ENCODE results near the gene PARP12.

Gene PARP12

DNA sequence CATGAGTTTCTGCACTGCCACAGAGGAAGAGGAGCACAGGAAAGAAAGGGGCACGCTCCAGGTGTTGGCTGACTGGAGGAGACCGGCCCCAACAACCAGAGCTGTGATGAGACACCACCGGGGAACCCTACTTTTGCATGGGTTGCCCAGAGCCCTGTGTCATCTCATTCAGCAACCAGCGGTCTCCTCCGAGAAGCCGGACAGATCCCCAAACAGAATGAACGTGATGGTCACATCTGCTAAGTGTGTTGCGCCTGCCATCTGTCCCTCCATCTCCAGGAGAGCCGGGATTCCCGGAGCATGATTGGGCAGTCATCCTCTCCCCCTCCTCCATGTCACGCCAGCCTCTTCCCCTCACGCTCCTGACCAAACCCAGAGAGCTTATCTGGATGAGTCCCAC is 22.9 kb downstream of the PARP12 start:
- no peak overlapping the region for H2AFZ ChIP-seq (ENCODE audit: low read depth, low read length)
- no peaks in the 10 kb centered on the region for H3K36me3 ChIP-seq (ENCODE audit: insufficient read depth, low read length)
- no peaks in the 10 kb centered on the region for H3K27me3 ChIP-seq (ENCODE audit: insufficient read depth, low read length)
- H3K9me3 ChIP-seq (ENCODE audit: low read length), result no peaks in the 10 kb centered on the region
- no peaks in the 10 kb centered on the region for H3K4me1 ChIP-seq (ENCODE audit: insufficient read depth, low read length)
- H3K4me3 ChIP-seq (ENCODE audit: low read length), result no peak overlapping the region

DNA sequence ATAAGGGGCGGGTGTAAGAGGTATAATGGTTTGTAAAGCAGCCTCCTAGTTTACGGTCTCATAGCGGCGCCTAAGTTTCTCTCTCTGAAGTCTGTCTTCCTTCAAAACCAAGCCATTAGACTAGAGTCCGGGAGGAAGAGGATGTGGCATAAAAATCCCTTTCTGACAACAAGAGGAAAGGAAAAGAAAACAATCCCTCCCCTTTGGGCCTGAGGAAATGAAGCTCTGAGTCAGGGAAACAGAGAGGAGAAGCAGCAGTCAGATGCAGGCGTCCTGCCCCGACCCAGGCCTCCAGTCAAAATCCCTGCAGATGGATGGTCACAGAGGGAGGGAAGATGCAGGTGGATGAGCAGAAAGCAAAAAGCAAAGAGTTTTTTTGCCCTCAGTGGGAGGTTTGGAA is 23.7 kb downstream of the PARP12 start:
- Histone ChIP-seq H3K4me3 (ENCODE audit: low read length) (no peak overlapping the region), H3K4me1 (ENCODE audit: insufficient read depth, low read length) (no peaks in the 10 kb centered on the region), H3K36me3 (ENCODE audit: insufficient read depth, low read length) (no peaks in the 10 kb centered on the region), H3K9me3 (ENCODE audit: low read length) (no peaks in the 10 kb centered on the region), H2AFZ (ENCODE audit: low read depth, low read length) (no peak overlapping the region), H3K27me3 (ENCODE audit: insufficient read depth, low read length) (no peaks in the 10 kb centered on the region)

DNA sequence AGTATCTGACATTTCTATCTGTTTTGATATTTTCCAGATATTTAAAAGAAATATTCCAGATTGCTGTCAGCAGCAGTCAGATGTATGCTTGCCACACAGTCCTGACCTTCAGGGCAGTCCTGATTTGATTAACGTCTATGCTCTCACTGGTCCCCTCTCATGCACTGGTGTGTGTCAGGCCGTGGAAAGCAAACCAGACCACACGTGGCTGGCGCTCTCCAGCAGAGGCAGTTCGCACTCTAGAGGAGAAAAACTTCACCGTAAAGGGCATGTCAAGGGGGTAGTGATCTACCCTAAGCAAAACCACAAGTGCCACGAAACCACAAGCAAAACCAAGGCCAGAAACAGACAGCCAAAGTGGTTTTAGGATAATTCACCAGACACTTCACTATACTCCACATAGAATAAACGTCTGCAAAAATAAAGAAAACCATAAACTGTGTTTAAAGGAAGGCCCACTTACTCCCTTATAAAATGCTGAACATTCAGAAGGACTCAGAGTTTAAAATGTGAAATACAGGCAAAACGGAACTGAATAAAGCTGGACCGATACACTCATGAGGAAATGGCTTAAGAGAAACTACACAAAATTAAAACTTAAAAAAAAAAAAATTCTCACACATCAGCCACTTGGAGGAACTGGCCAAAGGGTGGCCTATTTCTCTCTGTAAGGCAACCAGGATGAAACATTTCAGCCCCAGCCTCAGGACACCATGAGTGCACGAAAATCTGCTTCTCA is 26.4 kb downstream of the PARP12 start:
- H2AFZ ChIP-seq (ENCODE audit: low read depth, low read length), result no peak overlapping the region
- no peaks in the 10 kb centered on the region for H3K9me3 ChIP-seq (ENCODE audit: low read length)
- no peaks in the 10 kb centered on the region for H3K27me3 ChIP-seq (ENCODE audit: insufficient read depth, low read length)
- H3K4me3 ChIP-seq (ENCODE audit: low read length), result no peak overlapping the region
- H3K36me3 ChIP-seq (ENCODE audit: insufficient read depth, low read length), result no peaks in the 10 kb centered on the region
- no peaks in the 10 kb centered on the region for H3K4me1 ChIP-seq (ENCODE audit: insufficient read depth, low read length)

DNA sequence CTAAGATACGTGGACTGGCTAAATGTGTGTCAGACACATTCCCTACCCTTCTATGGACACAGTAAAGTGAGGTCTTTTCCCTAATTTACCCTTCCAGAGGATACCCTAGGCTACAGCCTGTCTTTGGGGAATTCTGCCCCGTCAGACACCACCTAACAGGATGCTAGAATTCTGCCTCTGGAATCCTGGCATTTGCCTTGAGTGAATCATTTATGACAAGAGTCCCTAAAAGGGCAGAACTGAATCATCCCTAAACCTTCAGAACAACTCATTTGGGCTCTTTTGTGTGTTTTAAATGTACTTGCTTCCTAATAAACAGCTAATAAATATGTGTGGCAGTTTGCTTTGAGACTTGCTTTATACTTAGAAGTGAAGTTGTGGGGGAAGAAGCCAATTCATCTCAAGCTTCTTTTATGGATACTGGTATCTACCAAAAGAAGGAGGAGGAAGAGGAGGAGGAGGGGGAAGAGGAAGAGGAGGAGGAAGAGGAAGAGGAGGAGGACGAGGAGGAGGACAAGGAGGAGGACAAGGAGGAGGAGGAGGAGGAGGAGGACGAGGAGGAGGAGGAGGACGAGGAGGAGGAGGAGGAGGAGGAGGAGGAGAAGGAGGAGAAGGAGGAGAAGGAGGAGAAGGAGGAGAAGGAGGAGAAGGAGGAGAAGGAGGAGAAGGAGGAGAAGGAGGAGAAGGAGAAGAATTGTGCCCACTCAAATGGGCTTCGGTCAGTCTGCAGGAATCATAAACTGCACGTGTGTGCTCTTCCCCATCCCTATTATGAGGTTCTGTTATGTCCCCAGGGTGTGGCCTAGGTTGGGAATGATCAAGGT is 27.1 kb downstream of the PARP12 start:
- Histone ChIP-seq H2AFZ (ENCODE audit: low read depth, low read length) (no peak overlapping the region), H3K9me3 (ENCODE audit: low read length) (no peaks in the 10 kb centered on the region), H3K4me1 (ENCODE audit: insufficient read depth, low read length) (no peaks in the 10 kb centered on the region), H3K27me3 (ENCODE audit: insufficient read depth, low read length) (no peaks in the 10 kb centered on the region), H3K36me3 (ENCODE audit: insufficient read depth, low read length) (no peaks in the 10 kb centered on the region), H3K4me3 (ENCODE audit: low read length) (no peak overlapping the region)

DNA sequence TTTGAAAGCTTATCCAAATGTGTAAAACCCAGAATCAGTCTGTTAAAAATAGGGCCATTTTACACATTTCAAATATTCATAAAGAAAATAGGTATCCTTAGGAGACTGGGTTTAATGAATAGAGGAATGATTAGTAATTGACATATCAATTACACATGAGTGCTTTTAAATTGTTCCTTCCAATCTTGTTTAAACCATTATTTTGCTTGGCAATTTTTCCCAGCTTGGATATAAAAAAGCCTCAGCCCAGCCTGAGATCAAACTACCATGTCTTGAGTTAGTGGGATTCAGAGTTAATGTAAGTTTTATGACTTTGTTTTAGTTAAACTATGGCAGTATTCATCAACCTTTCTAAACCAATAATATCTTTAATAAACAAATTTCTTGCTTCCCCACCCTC is 28.3 kb downstream of the PARP12 start:
- no peaks in the 10 kb centered on the region for H3K36me3 ChIP-seq (ENCODE audit: insufficient read depth, low read length)
- H3K4me3 ChIP-seq (ENCODE audit: low read length), result no peak overlapping the region
- H3K4me1 ChIP-seq (ENCODE audit: insufficient read depth, low read length), result no peaks in the 10 kb centered on the region

DNA sequence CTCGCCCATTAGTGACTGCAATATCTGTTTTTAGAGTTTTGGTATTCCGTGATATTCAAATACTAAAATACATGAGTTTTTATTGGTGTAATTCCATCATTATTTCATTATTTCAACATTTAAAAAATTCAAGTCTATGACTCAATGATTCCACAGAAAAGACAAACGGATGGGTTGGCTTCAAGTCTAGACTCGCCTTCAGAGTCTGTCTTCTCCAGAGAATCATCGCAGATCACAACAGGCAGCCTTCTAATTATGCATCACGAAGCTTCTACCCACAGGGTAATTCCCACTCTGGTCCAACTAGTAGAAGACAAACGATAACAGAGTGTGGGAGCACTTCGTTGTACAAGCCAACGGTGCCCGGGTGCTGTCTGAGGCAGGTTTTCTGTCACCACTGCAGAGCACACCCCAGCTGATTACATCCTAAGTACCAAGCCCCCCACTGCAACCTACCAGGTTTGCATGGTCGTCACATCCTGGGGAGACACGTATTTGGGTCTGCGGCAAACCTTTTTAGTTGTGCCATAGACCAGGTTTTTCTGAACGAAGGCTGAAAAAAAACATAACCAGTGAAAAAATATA is 28.9 kb downstream of the PARP12 start:
- H2AFZ ChIP-seq (ENCODE audit: low read depth, low read length), result no peak overlapping the region
- H3K27me3 ChIP-seq (ENCODE audit: insufficient read depth, low read length), result no peaks in the 10 kb centered on the region
- no peaks in the 10 kb centered on the region for H3K4me1 ChIP-seq (ENCODE audit: insufficient read depth, low read length)
- H3K9me3 ChIP-seq (ENCODE audit: low read length), result no peaks in the 10 kb centered on the region
- H3K4me3 ChIP-seq (ENCODE audit: low read length), result no peak overlapping the region
- H3K36me3 ChIP-seq (ENCODE audit: insufficient read depth, low read length), result no peaks in the 10 kb centered on the region

More for the DNA sequence above, 28.3 kb downstream of the PARP12 start:
- Histone ChIP-seq H2AFZ (ENCODE audit: low read depth, low read length) (no peak overlapping the region), H3K27me3 (ENCODE audit: insufficient read depth, low read length) (no peaks in the 10 kb centered on the region), H3K9me3 (ENCODE audit: low read length) (no peaks in the 10 kb centered on the region)

DNA sequence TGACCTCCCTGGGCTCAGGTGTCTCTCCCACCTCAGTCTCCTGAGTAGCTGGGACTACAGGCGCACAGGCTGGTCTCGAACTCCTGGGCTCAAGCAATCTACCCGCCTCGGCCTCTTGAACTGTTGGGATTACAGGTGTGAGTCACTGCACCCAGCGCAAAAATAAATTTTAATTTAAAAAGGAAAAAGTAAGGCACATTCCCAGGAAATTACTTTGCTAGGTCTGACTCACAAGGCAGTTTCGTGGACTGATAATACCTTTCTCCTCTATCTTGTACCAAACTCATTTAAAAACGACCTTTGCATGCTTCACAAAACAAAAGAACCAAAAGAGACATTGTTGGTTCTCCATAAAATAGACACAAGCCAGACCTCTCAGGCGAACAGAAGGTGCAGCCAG is 29.7 kb downstream of the PARP12 start:
- Histone ChIP-seq H2AFZ (ENCODE audit: low read depth, low read length) (no peak overlapping the region), H3K27me3 (ENCODE audit: insufficient read depth, low read length) (no peaks in the 10 kb centered on the region), H3K9me3 (ENCODE audit: low read length) (no peaks in the 10 kb centered on the region), H3K4me3 (ENCODE audit: low read length) (no peak overlapping the region), H3K4me1 (ENCODE audit: insufficient read depth, low read length) (no peaks in the 10 kb centered on the region), H3K36me3 (ENCODE audit: insufficient read depth, low read length) (no peaks in the 10 kb centered on the region)

DNA sequence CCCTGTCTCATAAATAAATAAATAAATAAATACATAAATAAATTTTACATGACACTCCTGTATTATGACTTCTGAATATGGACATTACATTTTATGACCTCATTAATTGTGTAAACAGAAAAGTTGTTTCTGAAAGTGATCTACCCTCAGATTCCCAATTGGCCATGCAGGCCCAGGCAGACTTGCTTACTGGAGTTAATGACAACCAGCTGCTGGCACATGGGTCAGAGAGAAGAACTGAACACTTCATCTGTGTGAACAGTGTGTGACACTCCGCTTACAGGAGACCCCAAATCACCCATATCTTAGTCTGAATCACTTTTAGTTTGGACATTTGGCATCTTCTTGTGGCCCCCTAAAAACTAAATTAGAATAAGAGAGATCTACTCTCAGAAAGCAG is 31.4 kb downstream of the PARP12 start:
- Histone ChIP-seq H3K9me3 (ENCODE audit: low read length) (no peaks in the 10 kb centered on the region), H3K36me3 (ENCODE audit: insufficient read depth, low read length) (no peaks in the 10 kb centered on the region), H3K27me3 (ENCODE audit: insufficient read depth, low read length) (no peaks in the 10 kb centered on the region), H3K4me3 (ENCODE audit: low read length) (no peak overlapping the region), H3K4me1 (ENCODE audit: insufficient read depth, low read length) (no peaks in the 10 kb centered on the region), H2AFZ (ENCODE audit: low read depth, low read length) (no peak overlapping the region)

DNA sequence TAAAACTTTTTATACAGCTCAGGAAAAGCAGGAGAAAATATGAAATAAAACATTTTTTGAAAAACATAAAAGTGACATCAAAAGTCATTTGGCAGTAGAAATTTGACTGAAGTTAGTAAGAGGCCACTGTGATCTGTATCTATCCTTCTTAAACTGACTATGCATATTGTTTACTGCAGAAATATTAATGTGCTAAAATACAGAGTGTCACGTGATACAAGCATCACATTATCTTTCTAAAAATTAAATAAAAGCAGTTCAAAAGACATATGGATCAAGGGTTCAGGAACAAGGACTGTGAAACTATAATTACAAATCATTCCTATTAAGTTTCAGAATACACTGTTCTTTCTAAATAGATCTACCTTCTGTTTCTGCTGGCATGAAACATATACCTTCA is 33.7 kb downstream of the PARP12 start:
- Histone ChIP-seq H2AFZ (ENCODE audit: low read depth, low read length) (no peak overlapping the region), H3K9me3 (ENCODE audit: low read length) (no peaks in the 10 kb centered on the region), H3K4me1 (ENCODE audit: insufficient read depth, low read length) (no peaks in the 10 kb centered on the region), H3K4me3 (ENCODE audit: low read length) (no peak overlapping the region), H3K36me3 (ENCODE audit: insufficient read depth, low read length) (no peaks in the 10 kb centered on the region), H3K27me3 (ENCODE audit: insufficient read depth, low read length) (no peaks in the 10 kb centered on the region)

DNA sequence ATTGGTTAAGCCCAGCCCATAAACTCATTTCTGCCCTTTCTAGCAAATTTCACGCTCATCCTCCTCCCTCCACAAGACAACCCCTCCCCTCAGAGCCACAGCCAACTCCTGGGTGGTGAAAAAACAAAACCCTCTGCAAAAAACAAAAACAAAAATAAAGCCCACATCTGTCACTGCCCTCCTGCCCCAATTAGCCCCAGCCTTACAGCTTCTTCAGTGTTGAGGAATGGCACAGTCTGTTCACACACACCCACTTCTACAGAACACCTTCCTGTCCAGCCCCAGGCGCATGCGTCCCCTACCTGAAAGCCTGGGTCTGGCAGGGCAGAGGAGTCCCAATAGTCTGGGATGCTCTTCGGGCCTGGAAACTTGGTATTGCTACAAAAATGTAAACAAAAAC is 34.4 kb downstream of the PARP12 start:
- Histone ChIP-seq H3K4me1 (ENCODE audit: insufficient read depth, low read length) (no peaks in the 10 kb centered on the region), H2AFZ (ENCODE audit: low read depth, low read length) (no peak overlapping the region), H3K27me3 (ENCODE audit: insufficient read depth, low read length) (no peaks in the 10 kb centered on the region), H3K4me3 (ENCODE audit: low read length) (no peak overlapping the region), H3K36me3 (ENCODE audit: insufficient read depth, low read length) (no peaks in the 10 kb centered on the region), H3K9me3 (ENCODE audit: low read length) (no peaks in the 10 kb centered on the region)

DNA sequence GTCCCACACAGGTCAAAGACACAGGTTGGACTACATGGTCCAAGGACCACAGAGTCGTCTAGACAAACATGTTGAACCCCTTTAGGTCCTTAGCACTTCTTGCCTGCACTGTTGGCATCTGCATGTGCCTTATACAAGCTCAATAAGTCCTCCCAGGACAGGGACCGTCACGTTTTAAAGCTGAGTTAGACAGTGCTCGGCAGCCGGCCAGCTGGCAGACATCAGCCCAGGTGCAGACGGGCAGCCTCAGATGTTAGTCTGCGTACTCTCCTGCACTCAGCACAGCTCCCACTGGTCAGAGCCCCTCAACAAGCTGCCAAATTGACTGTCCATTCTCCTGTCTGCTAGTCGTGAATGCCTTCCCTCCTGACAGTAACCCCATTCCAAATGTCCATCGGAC is 34.9 kb downstream of the PARP12 start:
- H3K36me3 ChIP-seq (ENCODE audit: insufficient read depth, low read length), result no peaks in the 10 kb centered on the region

DNA sequence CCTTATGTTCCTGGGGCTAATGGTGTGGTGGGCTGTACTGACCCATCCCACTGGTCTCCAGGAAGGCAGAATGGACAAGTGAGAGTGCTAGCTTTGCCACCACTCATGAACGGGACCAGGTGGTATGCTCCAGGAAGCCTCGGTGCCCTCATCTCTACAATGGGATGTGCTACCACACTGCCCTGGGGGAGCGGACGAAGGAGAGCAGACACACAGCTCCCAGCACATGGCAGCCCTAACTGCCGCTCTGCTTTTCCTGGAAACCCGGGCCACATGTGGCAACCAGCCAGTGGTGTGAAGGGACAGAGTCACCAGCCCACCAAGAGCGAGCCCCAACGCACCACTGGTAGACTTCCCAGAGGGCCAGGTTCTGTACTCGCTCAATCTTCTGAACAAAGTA is 35.8 kb downstream of the PARP12 start:
- H3K27me3 ChIP-seq (ENCODE audit: insufficient read depth, low read length), result no peaks in the 10 kb centered on the region

More for the DNA sequence above, 34.9 kb downstream of the PARP12 start:
- H3K9me3 ChIP-seq (ENCODE audit: low read length), result no peaks in the 10 kb centered on the region
- H3K27me3 ChIP-seq (ENCODE audit: insufficient read depth, low read length), result no peaks in the 10 kb centered on the region
- H3K4me1 ChIP-seq (ENCODE audit: insufficient read depth, low read length), result no peaks in the 10 kb centered on the region
- no peak overlapping the region for H3K4me3 ChIP-seq (ENCODE audit: low read length)
- no peak overlapping the region for H2AFZ ChIP-seq (ENCODE audit: low read depth, low read length)

DNA sequence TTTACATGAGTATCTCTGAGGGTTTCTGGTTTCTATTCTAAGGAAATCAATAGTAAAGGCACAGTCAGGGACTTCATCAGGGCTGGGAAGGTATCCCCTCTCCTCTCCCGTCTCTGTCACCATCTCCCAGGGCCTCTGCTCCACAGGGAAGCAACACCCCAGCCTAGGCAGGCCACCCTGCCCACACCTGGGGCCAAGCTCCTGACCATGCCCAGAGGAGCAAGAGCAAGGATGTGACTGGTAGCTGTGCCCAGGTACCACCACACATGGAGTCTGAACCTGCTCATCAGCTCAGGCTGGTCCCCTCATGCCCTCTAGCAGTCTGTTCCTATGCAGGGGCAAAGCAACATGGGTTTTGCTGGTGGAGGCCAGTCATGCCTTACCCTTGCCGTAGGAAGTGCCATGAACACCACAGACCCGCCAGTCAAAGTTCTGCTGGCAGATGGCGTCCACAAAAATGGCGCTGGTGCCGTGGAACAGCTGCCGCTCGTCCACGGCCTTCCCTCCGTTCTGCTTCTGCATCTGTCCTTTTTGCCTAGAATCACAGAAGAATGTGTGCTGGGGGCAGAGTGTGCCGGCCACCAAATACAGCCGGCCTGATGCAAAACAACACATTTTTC is 36.8 kb downstream of the PARP12 start:
- Histone ChIP-seq H3K4me3 (ENCODE audit: low read length) (no peak overlapping the region), H3K4me1 (ENCODE audit: insufficient read depth, low read length) (no peaks in the 10 kb centered on the region), H3K9me3 (ENCODE audit: low read length) (no peaks in the 10 kb centered on the region), H3K27me3 (ENCODE audit: insufficient read depth, low read length) (no peaks in the 10 kb centered on the region), H3K36me3 (ENCODE audit: insufficient read depth, low read length) (no peaks in the 10 kb centered on the region), H2AFZ (ENCODE audit: low read depth, low read length) (no peak overlapping the region)

More for the DNA sequence above, 35.8 kb downstream of the PARP12 start:
- H3K4me3 ChIP-seq (ENCODE audit: low read length), result no peak overlapping the region
- no peak overlapping the region for H2AFZ ChIP-seq (ENCODE audit: low read depth, low read length)
- H3K9me3 ChIP-seq (ENCODE audit: low read length), result no peaks in the 10 kb centered on the region
- H3K36me3 ChIP-seq (ENCODE audit: insufficient read depth, low read length), result no peaks in the 10 kb centered on the region
- H3K4me1 ChIP-seq (ENCODE audit: insufficient read depth, low read length), result no peaks in the 10 kb centered on the region
